HCT116 (cell line): ENCODE measurements around the gene MMP12.

ENCODE experiments used
- ATF3 ChIP-seq: IDR thresholded peaks from 2 replicates; pipeline ENCODE4 v1.6.1; 2012
- CTCF ChIP-seq, 3 experiments: fragments of 200-600 bp in 1 of 3; sonication (generic) in 1 of 3; IDR thresholded peaks in 2 of 3; conservative IDR thresholded peaks in 1 of 3; 2 replicates each; pipeline ENCODE4 v1.5.1; 2012 to 2017; ENCODE audit warnings: low read depth in 2 of 3, low read length in 2 of 3, antibody characterized with exemption in 1 of 3, borderline replicate concordance in 1 of 3, control low read depth in 1 of 3, mild to moderate bottlenecking in 1 of 3, mixed read lengths in 1 of 3, mixed run types in 1 of 3, moderate library complexity in 1 of 3; ENCODE audit not compliant: insufficient read depth in 1 of 3
- EGR1 ChIP-seq: IDR thresholded peaks from 2 replicates; pipeline ENCODE4 v1.6.1; 2012; ENCODE audit warnings: low read depth
- POLR2A ChIP-seq: IDR thresholded peaks from 2 replicates; pipeline ENCODE4 v1.7.0; 2011; ENCODE audit warnings: borderline replicate concordance; ENCODE audit not compliant: insufficient read depth, insufficient read length; ENCODE audit errors: extremely low read depth
- POLR2AphosphoS5 ChIP-seq: IDR thresholded peaks from 2 replicates; pipeline ENCODE4 v1.6.1; 2011; ENCODE audit warnings: mild to moderate bottlenecking, low read depth, low read length, moderate library complexity
- SRF ChIP-seq: IDR thresholded peaks from 2 replicates; pipeline ENCODE4 v1.6.1; 2012; ENCODE audit warnings: low read depth
- ZBTB33 ChIP-seq: IDR thresholded peaks from 2 replicates; pipeline ENCODE4 v1.6.1; 2011; ENCODE audit warnings: mild to moderate bottlenecking, low read length, moderate library complexity; ENCODE audit not compliant: insufficient replicate concordance; ENCODE audit errors: extremely low read depth
- ZFX ChIP-seq: fragments of 450-650 bp; IDR thresholded peaks from 2 replicates; pipeline ENCODE4 v1.6.1; 2017
- ZNF274 ChIP-seq: fragments of 200-500 bp; sonication (Bioruptor generic); IDR thresholded peaks from 2 replicates; pipeline ENCODE4 v1.6.1; 2014; ENCODE audit warnings: mild to moderate bottlenecking, low read depth, low read length, inconsistent platforms
- TF ChIP-seq, protein P1 (sequence below): IDR thresholded peaks from 2 replicates; pipeline ENCODE4 v1.6.1; 2012

GRCh38 chr11:102879801-102880200 is 5.0 kb upstream of the MMP12 start:
- TF ChIP-seq ZBTB33 (no peak), CTCF (IDR thresholded peaks at IDR 0.05 in 2 of 3, conservative IDR thresholded peaks at IDR 0.05 in 1 of 3; ENCODE audit: borderline replicate concordance in 1 of 3, insufficient read depth in 1 of 3, low read depth in 2 of 3, low read length in 2 of 3) (no peak), POLR2AphosphoS5 (no peak), ZNF274 (no peak), POLR2A (no peak), EGR1 (no peak), SRF (no peak), ATF3 (no peak), ZFX (no peak)
- TF ChIP-seq, protein P1, sequence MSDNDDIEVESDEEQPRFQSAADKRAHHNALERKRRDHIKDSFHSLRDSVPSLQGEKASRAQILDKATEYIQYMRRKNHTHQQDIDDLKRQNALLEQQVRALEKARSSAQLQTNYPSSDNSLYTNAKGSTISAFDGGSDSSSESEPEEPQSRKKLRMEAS, result no peak
